GM12878 (cell line): Measurements from ENCODE around the gene DICER1. TPM values are rescaled to one million over a fixed set of nuclear protein-coding genes. Genes with fewer than 3 reads are reported as not detected.

ENCODE experiments used
- ATAC-seq: fragments of 200-7000 bp; cut with Tn5 transposase; 3 replicates; pipeline ENCODE4 v1.9.1; 2020; ENCODE audit warnings: mild to moderate bottlenecking, moderate library complexity
- BruUV-seq: library from RNA; stranded (reverse); fragments of 400-500 nt; replicated peaks from 2 replicates; lab custom pipeline; 2021; lab: Mats Ljungman, UMichigan
- CTCF ChIA-PET: fragments of 300-600 bp; sonication (Branson Sonifier 250); formaldehyde crosslinking; extraction: SDS; loops from one replicate; lab custom pipeline; 2021; ENCODE audit warnings: inconsistent platforms; lab: Yijun Ruan, JAX
- POLR2A ChIA-PET: fragments of 350-600 bp; formaldehyde crosslinking; extraction: SDS; loops from one replicate; lab custom pipeline; 2021; ENCODE audit warnings: inconsistent platforms; lab: Charles Lee
- RAD21 ChIA-PET: fragments of 300-600 bp; sonication (Branson Sonifier 250); formaldehyde crosslinking; loops from one replicate; lab custom pipeline; 2023; ENCODE audit warnings: antibody characterized with exemption; ENCODE audit not compliant: unreplicated experiment; lab: Charles Lee
- SMC1A ChIA-PET: fragments of 300-600 bp; sonication (Branson Sonifier 250); formaldehyde crosslinking; loops from one replicate; lab custom pipeline; 2023; ENCODE audit not compliant: unreplicated experiment, uncharacterized antibody; lab: Charles Lee
- DNase-seq: peaks from one replicate; pipeline ENCODE4 v3.0.0-alpha.2; 2011; ENCODE audit warnings: low read depth, low spot score
- FAIRE-seq: peaks from 3 replicates; lab custom pipeline; 2011; peaks lifted over from hg19 to GRCh38; lab: Jason Lieb, UNC
- H2AFZ ChIP-seq: 2 replicates; pipeline ENCODE4 v1.6.0; 2011; ENCODE audit warnings: low read depth, low read length, control low read depth; ENCODE audit not compliant: control insufficient read depth
- H3K27ac ChIP-seq: 2 replicates; pipeline ENCODE4 v1.5.1; 2011; ENCODE audit warnings: control low read depth; ENCODE audit not compliant: control insufficient read depth, insufficient read depth
- H3K27me3 ChIP-seq, 2 experiments: replicated peaks in 1 of 2; 2 replicates each; pipeline versions ENCODE4 v1.6.0 to v1.6.1; 2011; ENCODE audit warnings: low read length in 1 of 2; ENCODE audit not compliant: control insufficient read depth in 2 of 2, insufficient read depth in 2 of 2
- H3K36me3 ChIP-seq, 2 experiments: 2 replicates each; pipeline ENCODE4 v1.5.1; 2011; ENCODE audit warnings: low read length in 1 of 2; ENCODE audit not compliant: control insufficient read depth in 2 of 2, insufficient read depth in 2 of 2
- H3K4me1 ChIP-seq: 2 replicates; pipeline ENCODE4 v1.6.1; 2011; ENCODE audit warnings: mild to moderate bottlenecking, low read length, moderate library complexity, mixed read lengths; ENCODE audit not compliant: control insufficient read depth, insufficient read depth
- H3K4me2 ChIP-seq: 2 replicates; pipeline ENCODE4 v1.6.0; 2011; ENCODE audit warnings: control low read depth; ENCODE audit not compliant: control insufficient read depth, insufficient read depth
- H3K4me3 ChIP-seq: fragments of 200-600 bp; sonication (generic); 2 replicates; pipeline ENCODE4 v1.5.1; 2016
- H3K79me2 ChIP-seq: 2 replicates; pipeline ENCODE4 v1.6.0; 2011; ENCODE audit warnings: low read length; ENCODE audit not compliant: control insufficient read depth, insufficient read depth
- H3K9ac ChIP-seq: 2 replicates; pipeline ENCODE4 v1.8.0; 2011; ENCODE audit warnings: low read length, control low read depth, mixed read lengths; ENCODE audit not compliant: control insufficient read depth, insufficient read depth
- H3K9me3 ChIP-seq: replicated peaks from 3 replicates; pipeline ENCODE4 v1.5.1; 2011; ENCODE audit warnings: mild to moderate bottlenecking, low read length; ENCODE audit not compliant: control insufficient read depth, insufficient read depth
- H4K20me1 ChIP-seq: 2 replicates; pipeline ENCODE4 v1.6.0; 2011; ENCODE audit not compliant: control insufficient read depth, insufficient read depth
- BACH1 ChIP-seq: fragments of 450-650 bp; IDR thresholded peaks from 2 replicates; pipeline ENCODE4 v1.6.1; 2017; ENCODE audit warnings: mild to moderate bottlenecking, borderline replicate concordance
- BCLAF1 ChIP-seq: fragments of 450-650 bp; IDR thresholded peaks from 2 replicates; pipeline ENCODE4 v1.6.1; 2017; ENCODE audit warnings: antibody characterized with exemption, mild to moderate bottlenecking, moderate library complexity
- BHLHE40 ChIP-seq, 2 experiments: fragments of 450-650 bp in 1 of 2; IDR thresholded peaks; 2 replicates each; pipeline ENCODE4 v1.6.1; 2011 to 2017; ENCODE audit warnings: low read depth in 2 of 2, borderline replicate concordance in 1 of 2, improper control_type of control experiment in 1 of 2, low read length in 1 of 2, mild to moderate bottlenecking in 1 of 2
- EGR1 ChIP-seq, 2 experiments: IDR thresholded peaks; 1 replicate in 1 of 2; 2 replicates in 1 of 2; pipeline ENCODE4 v1.6.1; 2011 to 2012; ENCODE audit warnings: low read depth in 2 of 2, low read length in 2 of 2, borderline replicate concordance in 1 of 2, mild to moderate bottlenecking in 1 of 2, moderate library complexity in 1 of 2
- FOS ChIP-seq: IDR thresholded peaks from 3 replicates; pipeline ENCODE4 v1.6.1; 2011; ENCODE audit warnings: borderline replicate concordance; ENCODE audit not compliant: insufficient read length; ENCODE audit errors: extremely low read depth
- GABPA ChIP-seq: IDR thresholded peaks from 2 replicates; pipeline ENCODE4 v1.6.1; 2014; ENCODE audit warnings: antibody characterized with exemption, low read depth, mild to moderate bottlenecking, inconsistent platforms
- IKZF1 ChIP-seq: fragments of 450-650 bp; conservative IDR thresholded peaks from 2 replicates; pipeline ENCODE4 v1.6.1; 2017; ENCODE audit warnings: antibody characterized with exemption, mild to moderate bottlenecking
- KDM1A ChIP-seq: fragments of 200-600 bp; sonication (generic); IDR thresholded peaks from 2 replicates; pipeline ENCODE4 v1.6.1; 2016; ENCODE audit warnings: borderline replicate concordance
- NBN ChIP-seq: fragments of 450-650 bp; IDR thresholded peaks from 2 replicates; pipeline ENCODE4 v1.6.1; 2016
- POLR2A ChIP-seq: IDR thresholded peaks from 2 replicates; pipeline ENCODE4 v1.6.1; 2011; ENCODE audit warnings: low read depth, mild to moderate bottlenecking, low read length
- REST ChIP-seq: IDR thresholded peaks from 2 replicates; pipeline ENCODE4 v1.6.1; 2012; ENCODE audit warnings: mild to moderate bottlenecking, low read depth, low read length
- RFX5 ChIP-seq: IDR thresholded peaks from 2 replicates; pipeline ENCODE4 v1.6.1; 2011; ENCODE audit warnings: low read depth, low read length, improper control_type of control experiment
- RUNX3 ChIP-seq: IDR thresholded peaks from 2 replicates; pipeline ENCODE4 v1.6.1; 2012; ENCODE audit warnings: low read length, inconsistent platforms
- SUPT20H ChIP-seq: IDR thresholded peaks from 2 replicates; pipeline ENCODE4 v1.6.1; 2011; ENCODE audit warnings: low read depth, mild to moderate bottlenecking, low read length, moderate library complexity, borderline replicate concordance; ENCODE audit not compliant: control insufficient read depth
- TAF1 ChIP-seq: IDR thresholded peaks from 2 replicates; pipeline ENCODE4 v1.6.1; 2011; ENCODE audit warnings: mild to moderate bottlenecking, low read depth, low read length, borderline replicate concordance
- ZBTB40 ChIP-seq: fragments of 450-650 bp; IDR thresholded peaks from 2 replicates; pipeline ENCODE4 v1.6.1; 2016; ENCODE audit warnings: mild to moderate bottlenecking, moderate library complexity, borderline replicate concordance
- in situ Hi-C: fragments of 300-500 bp; cut with MboI; formaldehyde crosslinking; loops from 9 replicates; pipeline ENCODE4 v1.14.3; 2018; ENCODE audit warnings: mixed read lengths
- intact Hi-C: fragments of 100-400 bp; cut with micrococcal nuclease; formaldehyde crosslinking; loops from one replicate; pipeline ENCODE4 v1.14.2; 2022; ENCODE audit not compliant: unreplicated experiment
- polyA plus RNA-seq, 11 experiments: library from polyadenylated mRNA; depleted of rRNA in 4 of 11; unstranded in 6 of 11; stranded (reverse) in 5 of 11; fragments of >200 nt; fragmentation: Nextera tagmentation in 4 of 11; fragmentation: Illumina TruSeq in 1 of 11; extraction: Ambion mirVana in 4 of 11; extraction: Trizol in 1 of 11; gene quantifications; 1 replicate in 1 of 11; 2 replicates in 10 of 11; pipeline versions ENCODE4 v1.2.1 to v1.2.3, GENCODE V29; 2011 to 2016; ENCODE audit warnings: inconsistent platforms in 2 of 11, missing spikeins in 2 of 11, low read depth in 1 of 11
- total RNA-seq, 4 experiments: library from RNA; depleted of rRNA in 3 of 4; stranded (reverse); fragments of >200 nt in 3 of 4; fragmentation: Illumina TruSeq in 1 of 4; extraction: Trizol in 1 of 4; gene quantifications; 2 replicates each; pipeline versions ENCODE4 v1.2.1 to v1.2.3, GENCODE V29; 2013 to 2021

DICER1 gene
- total and polyA plus RNA-seq, 10 of the 15 experiments (the other 5 are each of a cell fraction or from before 2014, with no cell fraction given), result 6.8 to 70.8 (median 37.1) TPM

GRCh38 chr14:95049952-95050351, 107.4 kb downstream of the DICER1 start:
- Histone ChIP-seq H3K9ac (no peak overlapping the region), H4K20me1 (no peaks in the 10 kb centered on the region), H3K79me2 (no peaks in the 10 kb centered on the region), H3K36me3 (no peaks in the 10 kb centered on the region)
- SMC1A ChIA-PET, result no interaction called here
- no peak for DNase-seq
- in situ Hi-C loops, result no loop called here
- TF ChIP-seq GABPA, result no peak
- no peak for TF ChIP-seq BHLHE40 (IDR thresholded peaks at IDR 0.05; ENCODE audit: borderline replicate concordance in 1 of 2, low read depth in 2 of 2, low read length in 1 of 2)
- TF ChIP-seq RUNX3, result no peak
- no peak for TF ChIP-seq EGR1 (IDR thresholded peaks at IDR 0.05; ENCODE audit: borderline replicate concordance in 1 of 2, low read depth in 2 of 2, low read length in 2 of 2)
- no peak for TF ChIP-seq ZBTB40
- no peak for TF ChIP-seq RFX5
- TF ChIP-seq IKZF1, result no peak
- TF ChIP-seq TAF1, result no peak
- no peak for TF ChIP-seq BACH1
- TF ChIP-seq POLR2A, result no peak
- TF ChIP-seq SUPT20H, result no peak
- TF ChIP-seq NBN, result no peak
- TF ChIP-seq KDM1A, result no peak
- TF ChIP-seq BCLAF1, result no peak
- no peak for TF ChIP-seq FOS
- TF ChIP-seq REST, result no peak
- TF ChIP-seq, all 136 proteins: peak for 0
- H3K4me3 ChIP-seq, result no peak overlapping the region
- ATAC-seq (no peak), FAIRE-seq (no peak)
- H3K4me2 ChIP-seq, result no peak overlapping the region
- H3K27me3 ChIP-seq, result peaks cover 0 to 3% of the 10 kb centered on the region in 2 experiments; a peak in 3 of 4 replicates
- ChIA-PET CTCF (no interaction called here), POLR2A (interaction anchor here (0.7 kb wide), 1 partner anchor 11 kb away, joined by 3 read pairs; no protein-coding TSS in a partner anchor), RAD21 (no interaction called here)
- no peak overlapping the region for H2AFZ ChIP-seq
- H3K9me3 ChIP-seq, result no peaks in the 10 kb centered on the region
- intact Hi-C loops, result no loop called here
- no TSS peak for BruUV-seq
- no peak overlapping the region for H3K27ac ChIP-seq
- H3K4me1 ChIP-seq, result no peaks in the 10 kb centered on the region
